Loucy (cell line): Measurements from ENCODE around the gene CNTNAP2.

Experiments used
- H2AFZ ChIP-seq: fragments of 200-600 bp; sonication (generic); 2 replicates; pipeline ENCODE4 v1.6.0; 2016; ENCODE audit warnings: antibody characterized with exemption, mild to moderate bottlenecking, low read length, moderate library complexity
- H3F3A ChIP-seq: fragments of 200-600 bp; 2 replicates; pipeline ENCODE4 v1.6.0; 2016; ENCODE audit warnings: antibody characterized with exemption, low read depth, mild to moderate bottlenecking
- H3K27me3 ChIP-seq: fragments of 200-600 bp; sonication (generic); 2 replicates; pipeline ENCODE4 v1.6.1; 2014; ENCODE audit warnings: low read length, mild to moderate bottlenecking; ENCODE audit not compliant: insufficient read depth, poor library complexity, severe bottlenecking
- H3K36me3 ChIP-seq: fragments of 200-600 bp; sonication (generic); 2 replicates; pipeline ENCODE4 v1.6.1; 2016; ENCODE audit warnings: low read length; ENCODE audit not compliant: insufficient read depth
- H3K4me1 ChIP-seq: fragments of 200-600 bp; sonication (generic); 2 replicates; pipeline ENCODE4 v1.5.1; 2014; ENCODE audit warnings: low read length, mild to moderate bottlenecking; ENCODE audit not compliant: insufficient read depth, poor library complexity, severe bottlenecking
- H3K4me2 ChIP-seq: fragments of 200-600 bp; sonication (generic); 2 replicates; pipeline ENCODE4 v1.6.0; 2014; ENCODE audit warnings: antibody characterized with exemption, low read length, low read depth, mild to moderate bottlenecking; ENCODE audit not compliant: poor library complexity, severe bottlenecking
- H3K4me3 ChIP-seq: fragments of 200-600 bp; sonication (generic); 2 replicates; pipeline ENCODE4 v1.5.1; 2014; ENCODE audit warnings: low read length, mild to moderate bottlenecking, mixed read lengths; ENCODE audit not compliant: poor library complexity, severe bottlenecking
- H3K79me2 ChIP-seq: fragments of 200-600 bp; sonication (generic); 2 replicates; pipeline ENCODE4 v1.6.1; 2014; ENCODE audit warnings: low read length; ENCODE audit not compliant: insufficient read depth
- H3K9ac ChIP-seq: fragments of 200-600 bp; sonication (generic); 2 replicates; pipeline ENCODE4 v1.6.0; 2014; ENCODE audit warnings: mild to moderate bottlenecking, low read depth, low read length, moderate library complexity; ENCODE audit not compliant: poor library complexity, severe bottlenecking
- H3K9me2 ChIP-seq: fragments of 200-600 bp; sonication (generic); replicated peaks from 2 replicates; pipeline ENCODE4 v1.6.1; 2016; ENCODE audit warnings: low read depth, low read length, mixed read lengths
- H3K9me3 ChIP-seq: fragments of 200-600 bp; sonication (generic); 2 replicates; pipeline ENCODE4 v1.6.1; 2014; ENCODE audit warnings: mild to moderate bottlenecking, antibody characterized with exemption, low read length, low read depth; ENCODE audit not compliant: insufficient read depth
- H4K20me1 ChIP-seq: fragments of 200-600 bp; sonication (generic); 2 replicates; pipeline ENCODE4 v1.6.0; 2014; ENCODE audit warnings: antibody characterized with exemption, low read length, mild to moderate bottlenecking; ENCODE audit not compliant: insufficient read depth, poor library complexity, severe bottlenecking
- EZH2phosphoT487 ChIP-seq: fragments of 200-600 bp; IDR thresholded peaks from 2 replicates; pipeline ENCODE4 v1.6.1; 2018; ENCODE audit warnings: antibody characterized with exemption, mild to moderate bottlenecking, moderate library complexity, borderline replicate concordance
- TF ChIP-seq, protein P1 (sequence below): fragments of 200-600 bp; sonication (generic); conservative IDR thresholded peaks from 2 replicates; pipeline ENCODE4 v1.5.1; 2014; ENCODE audit warnings: mild to moderate bottlenecking, antibody characterized with exemption, low read length

Gene CNTNAP2

DNA sequence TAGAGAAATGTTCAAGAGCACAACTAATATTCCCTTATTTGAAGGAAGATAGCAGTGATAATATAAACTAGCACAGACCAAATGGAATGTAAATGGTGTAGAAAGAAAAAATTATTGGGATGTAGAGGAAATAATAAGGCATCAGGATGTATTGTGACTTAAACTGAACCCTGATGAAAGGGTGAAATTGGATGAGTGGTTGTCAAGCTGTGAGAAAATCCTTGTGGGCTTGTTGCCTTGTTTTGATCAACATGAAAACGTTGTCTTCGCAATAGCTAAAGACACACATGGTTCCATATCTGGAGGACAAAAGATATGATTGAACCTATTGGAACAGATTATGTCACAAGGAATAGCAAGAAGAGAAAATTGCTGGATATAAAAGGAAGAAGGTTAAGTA lies 40.3 kb upstream of the CNTNAP2 start:
- Histone ChIP-seq H3K9ac (no peak overlapping the region), H3K4me1 (no peaks in the 10 kb centered on the region), H3K79me2 (no peaks in the 10 kb centered on the region), H3F3A (no peaks in the 10 kb centered on the region), H3K9me2 (no peaks in the 10 kb centered on the region), H3K4me2 (no peak overlapping the region), H3K4me3 (no peak overlapping the region), H3K9me3 (no peaks in the 10 kb centered on the region), H3K27me3 (no peaks in the 10 kb centered on the region), H3K36me3 (no peaks in the 10 kb centered on the region), H4K20me1 (no peaks in the 10 kb centered on the region), H2AFZ (no peak overlapping the region)
- TF ChIP-seq EZH2phosphoT487 = no peak
- TF ChIP-seq, protein P1, sequence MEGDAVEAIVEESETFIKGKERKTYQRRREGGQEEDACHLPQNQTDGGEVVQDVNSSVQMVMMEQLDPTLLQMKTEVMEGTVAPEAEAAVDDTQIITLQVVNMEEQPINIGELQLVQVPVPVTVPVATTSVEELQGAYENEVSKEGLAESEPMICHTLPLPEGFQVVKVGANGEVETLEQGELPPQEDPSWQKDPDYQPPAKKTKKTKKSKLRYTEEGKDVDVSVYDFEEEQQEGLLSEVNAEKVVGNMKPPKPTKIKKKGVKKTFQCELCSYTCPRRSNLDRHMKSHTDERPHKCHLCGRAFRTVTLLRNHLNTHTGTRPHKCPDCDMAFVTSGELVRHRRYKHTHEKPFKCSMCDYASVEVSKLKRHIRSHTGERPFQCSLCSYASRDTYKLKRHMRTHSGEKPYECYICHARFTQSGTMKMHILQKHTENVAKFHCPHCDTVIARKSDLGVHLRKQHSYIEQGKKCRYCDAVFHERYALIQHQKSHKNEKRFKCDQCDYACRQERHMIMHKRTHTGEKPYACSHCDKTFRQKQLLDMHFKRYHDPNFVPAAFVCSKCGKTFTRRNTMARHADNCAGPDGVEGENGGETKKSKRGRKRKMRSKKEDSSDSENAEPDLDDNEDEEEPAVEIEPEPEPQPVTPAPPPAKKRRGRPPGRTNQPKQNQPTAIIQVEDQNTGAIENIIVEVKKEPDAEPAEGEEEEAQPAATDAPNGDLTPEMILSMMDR = no peak

DNA sequence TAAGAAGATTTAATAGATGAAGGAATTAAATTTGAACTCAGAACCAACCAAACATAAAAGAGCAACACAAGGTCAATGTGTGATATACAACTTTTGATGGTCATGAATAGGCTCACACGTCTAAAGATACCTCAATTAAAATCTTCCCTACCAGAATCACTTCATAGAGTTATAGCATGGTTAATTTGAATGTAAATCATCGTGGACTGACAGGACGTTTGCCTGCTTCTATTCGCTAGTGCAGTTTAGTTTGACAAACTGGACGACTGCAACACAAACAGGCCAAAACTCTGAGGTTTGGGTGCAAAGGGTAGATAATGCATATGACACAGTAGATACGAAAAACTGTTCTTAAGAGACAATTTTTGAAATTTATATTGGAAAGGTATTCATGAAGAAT lies 32.5 kb upstream of the CNTNAP2 start:
- no peaks in the 10 kb centered on the region for H3K79me2 ChIP-seq
- no peak overlapping the region for H3K9ac ChIP-seq
- TF ChIP-seq, protein P1 = no peak
- no peak for TF ChIP-seq EZH2phosphoT487
- H3F3A ChIP-seq = no peaks in the 10 kb centered on the region
- no peaks in the 10 kb centered on the region for H3K9me3 ChIP-seq
- H3K36me3 ChIP-seq = no peaks in the 10 kb centered on the region
- no peak overlapping the region for H2AFZ ChIP-seq
- H4K20me1 ChIP-seq = no peaks in the 10 kb centered on the region
- H3K4me2 ChIP-seq = no peak overlapping the region
- no peak overlapping the region for H3K4me3 ChIP-seq
- H3K4me1 ChIP-seq = no peaks in the 10 kb centered on the region
- no peaks in the 10 kb centered on the region for H3K9me2 ChIP-seq
- no peaks in the 10 kb centered on the region for H3K27me3 ChIP-seq

DNA sequence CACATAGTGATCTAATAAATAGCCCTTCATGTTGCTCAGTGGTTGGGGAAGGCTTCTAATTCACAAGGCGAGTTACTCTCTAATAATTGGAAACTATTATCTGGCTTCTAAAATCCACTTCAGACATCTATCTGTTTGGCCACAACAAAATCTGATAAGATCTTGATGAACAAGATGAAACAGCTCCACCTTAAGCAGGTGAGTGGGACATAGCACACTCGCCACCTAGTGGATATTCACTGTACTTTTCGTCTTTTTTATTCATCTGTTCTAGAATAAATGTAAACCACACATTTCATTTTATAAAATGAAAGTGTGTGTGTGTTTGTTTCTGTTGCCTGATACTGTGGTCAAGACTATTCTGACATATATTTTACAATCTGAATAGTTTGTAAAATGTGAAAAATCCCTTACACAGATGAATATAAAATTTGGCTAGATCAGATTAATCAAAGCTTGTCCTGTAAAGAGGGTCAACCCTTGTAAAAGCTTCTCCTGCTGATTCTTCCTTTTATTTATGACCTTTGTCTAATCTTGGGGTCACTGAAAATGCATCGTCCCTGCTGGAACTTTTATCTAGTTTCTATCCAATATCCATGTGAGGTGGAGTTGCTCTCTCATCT lies 26.5 kb upstream of the CNTNAP2 start:
- Histone ChIP-seq H3K4me2 (no peak overlapping the region), H3K79me2 (no peaks in the 10 kb centered on the region), H3K36me3 (no peaks in the 10 kb centered on the region), H3K9ac (no peak overlapping the region), H2AFZ (no peak overlapping the region), H3K4me1 (no peaks in the 10 kb centered on the region), H3K9me3 (no peaks in the 10 kb centered on the region), H3K27me3 (no peaks in the 10 kb centered on the region), H3K4me3 (no peak overlapping the region), H4K20me1 (no peaks in the 10 kb centered on the region), H3F3A (no peaks in the 10 kb centered on the region), H3K9me2 (no peaks in the 10 kb centered on the region)
- no peak for TF ChIP-seq EZH2phosphoT487
- TF ChIP-seq, protein P1 = peak; percentile 92
